ENCODE results near the gene ZNF598. TPM values are rescaled to one million over a fixed set of nuclear protein-coding genes. Genes with fewer than 3 reads are reported as not detected.

ZNF598 gene
- total RNA-seq, 4 donors from 2014 or later: 56.1 to 117 (median 86.5) TPM

GRCh38 chr16:2002406-2003230, 7.0 kb downstream of the ZNF598 start:
- no peak for TF ChIP-seq CTCF (IDR thresholded peaks at IDR 0.05)
- no peak for TF ChIP-seq POLR2A (IDR thresholded peaks at IDR 0.05)
- 89 to 91% methylated on average over 23 of the region's 47 CpGs for WGBS, 2 donors
- no peak for DNase-seq (ENCODE audit: low spot score in 2 of 2)
- H3K4me3 ChIP-seq (ENCODE audit: low read depth, poor library complexity, severe bottlenecking): no peak overlapping the region
- intact Hi-C loops (cut with DNase I; ENCODE audit: low total_unique reads): no loop called here

DNA sequence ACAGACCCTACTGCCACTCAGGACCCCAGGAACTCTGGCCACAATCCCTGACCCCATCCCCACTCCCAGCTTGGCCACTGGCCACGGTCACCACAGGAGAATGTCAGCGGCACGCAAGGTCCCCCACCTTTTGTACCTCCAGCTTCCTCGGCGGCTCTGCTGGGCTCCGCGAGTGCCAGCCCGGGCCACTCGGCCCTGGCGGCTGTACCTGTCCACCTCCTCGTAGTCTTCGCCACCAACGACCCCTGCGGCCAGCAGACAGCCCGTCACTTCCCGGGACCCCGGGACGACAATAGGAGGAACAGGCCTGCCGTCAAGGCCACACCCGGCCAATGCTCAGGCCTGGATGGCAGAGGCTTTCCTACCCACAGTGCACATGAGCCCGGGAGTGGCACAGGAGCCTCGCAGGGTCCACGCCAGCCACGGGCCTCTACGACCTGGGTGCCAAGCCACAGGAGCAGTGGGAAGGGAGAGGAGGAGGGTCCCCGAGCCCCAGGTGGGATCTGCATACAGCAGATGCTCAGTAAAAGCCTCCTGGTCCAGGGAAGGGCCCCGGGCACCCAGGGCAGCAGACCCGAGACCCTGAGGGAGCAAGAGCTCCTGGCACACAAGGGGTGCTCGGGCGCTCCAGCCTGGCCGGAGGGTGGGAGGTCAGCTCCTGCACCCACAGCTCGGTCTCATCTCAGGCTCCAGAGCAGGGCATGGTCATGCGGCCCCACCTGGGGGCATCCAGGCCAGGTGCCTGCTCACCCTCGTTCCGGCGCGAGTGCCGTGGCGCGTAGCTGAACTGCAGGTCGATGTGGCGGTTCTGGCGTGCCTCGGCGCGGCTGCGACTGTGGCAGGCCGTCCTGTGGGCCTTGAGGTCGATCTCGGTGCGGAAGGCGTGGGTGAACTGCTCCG, 7.9 kb downstream of the ZNF598 start:
- TF ChIP-seq POLR2A (IDR thresholded peaks at IDR 0.05): no peak
- TF ChIP-seq CTCF (IDR thresholded peaks at IDR 0.05): no peak
- intact Hi-C loops (cut with DNase I; ENCODE audit: low total_unique reads): no loop called here
- WGBS, 2 donors: 96 to 97% methylated on average over 47 to 50 of the region's 53 CpGs
- DNase-seq (ENCODE audit: low spot score in 2 of 2): no peak
- H3K4me3 ChIP-seq (ENCODE audit: low read depth, poor library complexity, severe bottlenecking): no peak overlapping the region

DNA sequence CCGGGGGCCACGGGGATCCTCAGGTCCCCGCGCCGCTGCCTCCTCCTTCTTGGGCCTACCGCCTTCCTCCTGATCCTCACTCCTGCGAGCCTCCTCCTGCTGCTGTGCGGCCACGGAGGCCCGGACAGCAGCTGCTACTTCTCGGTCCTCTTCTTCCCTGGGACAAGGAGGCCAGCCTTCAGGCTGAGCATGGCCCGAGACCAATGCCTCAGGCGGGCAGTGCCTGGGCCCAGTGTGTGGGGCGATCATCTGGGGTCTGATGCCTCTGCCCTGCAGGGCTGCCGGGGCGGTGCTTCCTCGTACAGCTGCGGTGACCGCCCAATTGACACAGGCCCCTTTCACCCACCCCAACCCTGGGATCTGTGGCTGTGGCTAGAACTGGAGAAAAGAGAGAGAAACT, 8.6 kb downstream of the ZNF598 start:
- intact Hi-C loops (cut with DNase I; ENCODE audit: low total_unique reads): no loop called here
- no peak for TF ChIP-seq CTCF (IDR thresholded peaks at IDR 0.05)
- no peak for TF ChIP-seq POLR2A (IDR thresholded peaks at IDR 0.05)
- H3K4me3 ChIP-seq (ENCODE audit: low read depth, poor library complexity, severe bottlenecking): no peak overlapping the region
- DNase-seq (ENCODE audit: low spot score in 2 of 2): no peak
- 94 to 97% methylated on average over 19 of the region's 19 CpGs for WGBS, 2 donors

GRCh38 chr16:1999866-2000514, 9.6 kb downstream of the ZNF598 start:
- no peak for TF ChIP-seq POLR2A (IDR thresholded peaks at IDR 0.05)
- no peak for TF ChIP-seq CTCF (IDR thresholded peaks at IDR 0.05)
- no peak for DNase-seq (ENCODE audit: low spot score in 2 of 2)
- intact Hi-C loops (cut with DNase I; ENCODE audit: low total_unique reads): no loop called here
- H3K4me3 ChIP-seq (ENCODE audit: low read depth, poor library complexity, severe bottlenecking): no peak overlapping the region
- WGBS, 2 donors: 74 to 86% methylated on average over 18 to 28 of the region's 28 CpGs

DNA sequence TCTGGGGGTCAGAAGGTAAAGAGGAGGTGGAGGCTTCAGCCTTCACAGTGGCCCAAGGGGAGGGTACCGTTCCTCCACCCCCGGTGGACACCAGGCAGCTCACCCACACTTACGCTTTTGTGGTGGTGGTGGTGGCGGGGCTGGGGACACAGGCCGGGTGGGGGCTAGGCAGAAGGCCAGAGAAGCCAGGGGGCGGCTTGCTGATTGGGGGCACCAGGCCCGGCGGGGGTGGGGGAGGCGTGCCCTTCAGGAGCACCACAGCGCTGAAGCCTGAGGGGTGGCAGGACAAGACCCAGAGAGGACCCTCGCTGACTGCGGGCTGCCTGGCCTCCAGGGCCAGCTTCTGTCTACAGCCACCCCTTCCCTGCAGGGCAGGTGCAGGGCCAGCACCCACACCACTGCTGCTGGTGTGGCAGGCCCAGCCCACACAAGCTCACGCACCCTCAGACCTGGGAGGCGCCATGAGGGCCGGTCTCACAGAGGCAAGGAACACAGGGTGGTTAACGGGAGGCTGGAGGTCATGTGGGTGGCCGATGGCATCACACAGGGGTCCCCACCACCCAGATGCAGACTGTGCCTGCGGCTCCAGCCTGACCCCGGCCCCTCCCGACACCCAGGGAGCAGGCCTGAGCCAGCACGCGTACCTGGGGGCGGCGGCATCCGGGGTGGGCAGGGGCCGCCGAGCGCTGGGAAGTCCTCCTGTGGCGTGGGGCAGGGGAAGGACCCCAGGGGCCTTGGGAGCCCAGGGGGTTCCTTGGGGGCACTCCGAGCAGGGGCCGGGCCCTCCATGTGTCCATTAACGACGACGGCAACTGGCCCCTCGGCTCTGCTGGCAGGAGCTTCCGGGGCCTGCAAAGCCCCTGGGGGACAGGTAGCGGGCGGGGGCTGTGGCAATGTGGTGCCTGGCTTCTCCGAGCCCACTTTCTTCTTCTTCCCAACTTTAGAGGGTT, 10.5 kb downstream of the ZNF598 start:
- intact Hi-C loops (cut with DNase I; ENCODE audit: low total_unique reads): no loop called here
- TF ChIP-seq POLR2A (IDR thresholded peaks at IDR 0.05): no peak
- TF ChIP-seq CTCF (IDR thresholded peaks at IDR 0.05): no peak
- no peak for DNase-seq (ENCODE audit: low spot score in 2 of 2)
- H3K4me3 ChIP-seq (ENCODE audit: low read depth, poor library complexity, severe bottlenecking): no peak overlapping the region
- WGBS, 2 donors: 91% methylated on average over 17 to 24 of the region's 39 CpGs

Data from lower leg skin (tissue), 4 donors.